GM18517 (cell line): Measurements from ENCODE around the gene MAB21L3.

ENCODE experiments used
- ATAC-seq: cut with Tn5 transposase; IDR thresholded peaks from one replicate; pipeline ENCODE4 v1.9.1; 2021; ENCODE audit warnings: mild to moderate bottlenecking, moderate library complexity; ENCODE audit not compliant: unreplicated experiment

Gene MAB21L3

DNA sequence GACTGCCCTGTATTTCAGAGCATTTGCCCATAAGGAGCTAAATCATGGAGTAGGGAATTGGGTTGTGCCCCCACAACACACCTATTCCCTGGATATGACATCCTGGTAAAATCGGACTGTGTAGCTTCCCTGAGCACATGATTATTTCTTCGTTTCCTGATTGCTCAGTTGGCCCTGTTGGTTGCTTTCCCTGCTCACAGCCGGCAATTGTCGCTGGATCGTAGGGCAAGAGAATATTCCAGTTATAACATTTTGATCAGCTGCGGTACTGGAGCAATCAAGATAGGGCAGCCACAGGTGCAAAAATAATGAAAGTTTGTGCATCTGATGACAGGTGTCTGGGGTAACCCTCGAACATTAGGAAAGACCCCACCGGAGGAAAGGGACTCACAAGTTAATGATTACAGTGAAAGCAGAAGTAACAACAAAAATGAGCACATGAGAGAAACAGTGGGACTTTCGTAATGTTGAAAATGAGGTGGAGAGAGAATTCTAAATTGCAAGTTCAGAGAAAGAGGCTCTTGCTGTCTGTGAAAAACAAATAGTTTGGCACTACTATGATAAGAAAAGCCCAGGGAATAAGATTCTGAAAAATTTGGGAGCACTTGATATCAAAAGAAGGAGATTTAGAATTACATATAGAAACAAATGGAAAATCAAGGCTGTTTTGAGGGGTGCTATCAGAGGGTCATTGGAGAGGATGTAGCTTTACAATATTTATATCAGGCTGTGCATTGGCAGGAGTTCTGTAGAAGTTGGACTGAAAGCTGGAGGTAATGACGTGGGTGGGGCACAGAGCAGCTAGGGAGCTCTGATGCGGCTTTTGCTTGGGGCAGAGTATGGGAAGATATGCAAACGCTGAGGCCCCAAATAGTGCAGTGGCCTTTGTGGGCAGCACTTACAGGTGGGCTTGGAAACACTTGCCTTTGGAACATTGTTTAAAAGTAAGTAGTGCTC is at the start of gene MAB21L3:
MAB21L3 (plus strand) TSS at position 833 of the 957 bp plus-strand sequence. CDS start 1,217 bp downstream, outside the sequence.
- peak; percentile 72 for ATAC-seq

DNA sequence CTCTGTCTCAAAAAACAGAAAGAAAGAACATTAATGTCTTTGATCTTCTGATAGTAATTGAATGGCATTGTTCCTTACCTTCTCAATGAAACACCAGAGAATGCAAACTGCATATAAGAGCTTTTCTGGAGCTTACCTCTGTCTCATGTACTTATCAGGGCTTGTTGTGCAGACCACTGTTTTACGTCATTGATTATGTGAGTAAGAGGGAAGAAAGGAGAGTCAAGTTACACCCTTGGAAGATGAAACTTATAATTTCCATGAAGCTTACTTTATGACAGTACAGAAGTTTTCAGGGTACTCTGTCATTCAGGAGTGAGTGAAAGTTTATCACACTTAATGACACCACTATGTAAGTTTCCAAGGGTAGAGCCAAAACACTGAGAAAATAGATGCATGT is 49.0 kb upstream of the MAB21L3 start:
- ATAC-seq = no peak

GRCh38 chr1:116064616-116065015 is 46.6 kb upstream of the MAB21L3 start:
- ATAC-seq = no peak

GRCh38 chr1:116066868-116067565 is 44.2 kb upstream of the MAB21L3 start:
- no peak for ATAC-seq

DNA sequence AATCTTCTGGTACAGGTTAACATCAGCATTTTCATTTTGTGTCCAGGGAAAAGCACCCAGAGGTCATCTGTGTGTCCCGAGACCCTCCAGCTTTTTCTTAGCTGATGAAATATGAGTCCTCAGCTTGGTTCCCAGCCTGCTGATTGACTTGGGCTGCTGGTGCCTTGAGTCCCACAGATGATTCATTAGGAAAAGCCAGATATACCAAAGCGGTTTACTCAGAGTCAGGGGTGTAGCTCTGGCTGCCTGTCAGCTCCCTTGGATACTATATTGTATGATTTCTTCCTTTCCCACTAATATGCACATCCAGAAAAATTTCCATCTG is 43.7 kb upstream of the MAB21L3 start:
- no peak for ATAC-seq

DNA sequence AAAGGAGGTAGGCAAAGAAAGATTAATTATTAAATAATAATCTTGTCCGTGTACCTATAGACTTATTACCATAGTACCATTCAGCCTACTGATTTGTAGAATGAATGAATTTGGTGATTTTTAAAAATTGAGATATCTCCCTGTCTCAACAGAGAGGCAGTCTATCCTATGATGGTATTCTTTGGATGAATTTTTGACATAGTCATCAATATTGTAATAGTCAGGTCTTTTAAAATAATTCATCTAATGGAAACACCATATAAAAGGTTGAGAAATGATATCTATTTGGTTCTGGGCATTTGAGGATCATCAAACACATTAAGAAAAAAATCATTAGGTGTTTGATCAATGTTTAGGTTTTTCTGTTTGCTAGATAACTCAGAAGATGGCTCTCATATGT is 35.6 kb upstream of the MAB21L3 start:
- no peak for ATAC-seq

GRCh38 chr1:116075990-116076389 is 35.2 kb upstream of the MAB21L3 start:
- no peak for ATAC-seq

DNA sequence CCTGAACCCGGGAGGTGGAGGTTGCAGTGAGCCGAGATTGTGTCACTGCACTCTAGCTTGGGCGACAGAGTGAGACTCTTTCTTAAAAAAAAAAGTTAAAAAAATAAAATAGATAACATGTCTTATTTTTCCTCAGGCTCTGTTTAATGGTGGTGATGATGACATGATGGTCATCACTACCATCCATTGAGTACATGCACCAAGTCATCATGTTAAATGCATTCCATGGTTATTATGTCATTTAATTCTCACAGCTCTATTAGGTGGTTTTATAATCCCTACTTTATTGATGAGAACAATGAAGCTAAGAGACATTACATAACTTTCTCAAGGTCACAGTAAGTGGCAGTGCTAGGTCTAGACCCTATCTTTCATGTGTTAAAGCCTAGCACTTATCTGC is 34.4 kb upstream of the MAB21L3 start:
- no peak for ATAC-seq

DNA sequence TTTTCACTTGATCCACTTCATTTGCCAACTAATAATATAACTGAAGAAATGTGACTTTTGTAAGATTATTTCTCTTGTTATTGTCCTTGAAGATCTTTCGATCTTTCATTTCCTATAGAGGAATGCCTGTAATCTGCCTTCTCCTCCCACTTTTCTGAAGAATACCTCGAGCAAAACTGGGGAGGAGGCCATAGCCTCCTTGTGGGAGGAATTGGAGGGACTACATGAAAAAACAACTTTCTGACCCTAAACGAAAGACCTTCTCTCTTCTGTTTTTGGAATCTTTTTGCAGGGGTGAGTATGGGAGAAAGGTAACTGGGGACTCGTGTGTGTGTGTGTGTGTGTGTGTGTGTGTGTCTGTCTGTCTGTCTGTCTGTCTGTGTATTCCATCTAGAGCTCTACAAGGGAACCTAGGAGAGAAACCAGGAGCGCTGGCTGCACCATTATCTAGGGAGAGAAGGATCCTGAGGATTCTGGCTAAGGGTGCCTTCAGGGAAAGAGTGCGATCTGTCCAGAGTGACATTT is 32.4 kb upstream of the MAB21L3 start:
- ATAC-seq = no peak

DNA sequence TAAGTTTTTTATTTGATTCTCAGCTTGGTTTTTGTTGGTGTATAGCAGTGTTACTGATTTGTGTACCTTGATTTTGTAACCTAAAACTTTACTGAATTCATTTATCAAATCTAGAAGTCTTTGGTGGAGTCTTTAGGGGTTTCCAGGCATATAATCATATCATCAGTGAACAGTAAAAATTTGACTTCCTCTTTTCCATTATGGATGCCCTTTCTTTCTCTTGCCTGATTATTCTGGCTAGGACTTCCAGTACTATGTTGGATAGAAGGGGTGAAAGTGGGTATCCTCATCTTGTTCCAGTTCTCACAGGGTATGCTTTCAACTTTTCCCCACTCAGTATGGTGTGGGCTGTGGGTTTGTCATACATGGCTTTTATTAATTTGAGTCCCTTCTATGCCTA is 23.6 kb upstream of the MAB21L3 start:
- no peak for ATAC-seq

DNA sequence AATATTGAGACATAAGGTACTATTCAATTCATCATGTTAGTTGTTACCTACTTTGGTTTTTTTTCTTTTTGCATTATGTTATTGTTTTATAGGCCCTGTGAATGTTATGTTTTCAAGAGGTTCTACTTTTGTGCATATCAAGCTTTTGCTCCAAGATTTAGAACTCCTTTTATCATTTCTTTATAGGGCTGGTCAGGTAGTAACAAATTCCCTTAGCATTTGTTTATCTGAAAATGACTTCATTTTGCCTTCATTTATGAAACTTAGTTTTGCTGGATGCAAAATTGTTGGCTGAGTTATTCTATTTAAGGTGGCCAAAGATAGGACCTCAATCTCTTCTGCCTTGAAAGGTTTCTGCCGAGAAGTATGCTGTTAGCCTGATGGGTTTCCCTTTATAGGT is 21.3 kb upstream of the MAB21L3 start:
- no peak for ATAC-seq

DNA sequence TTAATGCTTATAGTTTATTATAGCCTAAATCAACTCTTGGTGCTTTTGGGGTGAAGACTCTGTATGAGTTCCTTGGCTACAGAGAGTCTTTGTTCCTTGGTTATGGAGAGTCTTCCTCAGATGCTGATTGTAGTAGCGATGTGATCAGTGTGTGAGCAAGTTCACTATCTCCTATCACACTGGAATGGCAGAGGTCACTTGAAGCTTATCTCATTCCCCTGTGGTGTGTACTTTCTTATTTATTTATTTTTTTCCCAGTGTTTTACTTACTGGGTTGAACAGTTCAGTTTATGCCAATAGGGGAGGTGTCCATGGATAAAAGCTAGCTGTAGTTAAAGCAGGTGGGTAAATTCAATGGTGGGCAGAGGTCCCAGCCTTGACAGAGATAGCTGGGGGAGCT is 20.1 kb upstream of the MAB21L3 start:
- ATAC-seq = no peak

GRCh38 chr1:116092752-116093489 is 18.3 kb upstream of the MAB21L3 start:
- ATAC-seq = no peak

- ATAC-seq = no peak
These were observed 16.2 kb upstream of the MAB21L3 start for GRCh38 chr1:116095027-116095426.

DNA sequence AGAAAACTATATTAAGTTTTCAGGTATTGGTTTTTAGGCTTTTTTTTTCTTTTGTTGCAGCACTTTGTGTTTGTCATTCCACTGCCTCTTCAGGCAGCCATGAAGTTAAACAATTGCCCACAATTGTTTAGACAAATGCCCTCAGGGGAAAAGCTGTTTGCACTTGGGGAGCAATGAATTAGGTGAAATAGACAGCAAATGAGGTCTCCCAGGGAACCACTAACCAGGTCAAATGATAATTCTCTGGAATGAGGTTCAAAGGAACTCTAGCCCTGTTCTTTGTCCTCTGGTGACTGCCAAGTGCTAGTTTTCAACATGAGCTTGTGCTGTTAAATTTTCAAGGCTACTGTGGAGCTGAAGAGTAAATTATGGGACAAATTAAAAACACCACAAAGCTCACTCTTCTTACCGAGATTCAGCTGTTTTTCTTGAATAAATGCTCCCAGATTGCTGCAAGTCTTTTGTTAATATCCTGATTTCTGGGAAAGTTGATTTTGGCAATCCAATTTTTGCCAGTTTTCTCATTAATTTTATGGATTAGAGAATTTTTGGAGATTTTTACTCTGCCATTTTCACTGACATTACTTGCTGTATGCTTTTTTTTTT is 15.1 kb upstream of the MAB21L3 start:
- ATAC-seq = no peak

GRCh38 chr1:116097626-116098025 is 13.6 kb upstream of the MAB21L3 start:
- ATAC-seq = no peak

DNA sequence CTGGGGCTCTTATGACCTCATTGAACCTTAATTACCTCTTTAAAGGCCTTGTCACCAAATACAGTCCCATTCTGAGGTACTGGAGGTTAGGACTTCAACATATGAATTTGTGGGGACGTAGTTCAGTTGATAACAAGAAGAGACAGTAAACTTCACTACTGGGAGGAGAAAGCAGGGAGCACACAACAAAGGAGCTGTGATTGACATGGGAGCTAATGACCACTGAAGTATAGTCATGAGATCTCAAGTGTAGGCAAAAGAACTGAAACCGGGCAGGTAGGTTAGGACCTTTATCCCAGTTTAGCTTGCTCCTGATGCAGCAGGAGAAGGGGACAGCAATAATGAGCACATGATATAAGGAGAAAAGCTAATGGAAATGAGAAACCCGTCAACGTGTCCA is 11.8 kb upstream of the MAB21L3 start:
- no peak for ATAC-seq

DNA sequence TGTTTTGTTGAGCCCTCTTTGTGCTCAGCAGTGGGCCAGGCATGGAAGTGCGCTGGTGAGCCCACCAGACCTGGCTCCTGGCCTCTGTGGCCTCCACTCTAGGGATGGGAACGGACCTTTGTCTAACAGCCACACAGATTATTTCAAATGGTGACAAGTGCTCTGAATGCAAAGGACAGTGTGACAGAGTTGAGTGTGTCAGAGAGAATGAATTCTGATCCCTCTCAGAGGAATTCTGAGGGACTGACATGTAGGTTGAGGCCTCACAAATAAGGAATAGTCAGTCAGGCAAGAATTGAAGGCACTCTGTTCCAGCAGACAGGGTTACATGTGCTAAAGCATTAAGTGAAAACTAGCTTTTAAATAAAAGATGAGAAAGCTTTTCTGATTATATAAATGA is 11.3 kb upstream of the MAB21L3 start:
- ATAC-seq = no peak

DNA sequence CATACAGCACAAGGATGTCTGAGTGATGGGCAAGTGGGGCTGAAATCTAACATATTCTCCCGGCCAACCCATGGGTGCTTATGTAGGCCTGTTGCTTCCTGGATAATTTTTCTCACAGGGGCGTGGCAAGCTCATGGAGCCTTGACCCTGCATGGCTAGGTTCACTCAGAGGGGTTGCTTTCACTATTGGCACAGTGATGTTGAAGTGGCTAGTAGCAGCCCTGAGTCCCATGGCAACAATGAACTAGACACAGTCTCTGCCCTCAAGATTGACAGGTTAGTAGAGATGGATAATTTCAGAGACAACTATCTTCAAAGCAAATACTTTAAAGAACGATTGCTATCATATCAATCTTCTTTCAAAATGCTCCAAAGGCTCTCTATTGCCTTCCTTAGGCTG is 6.5 kb upstream of the MAB21L3 start:
- ATAC-seq = no peak

GRCh38 chr1:116105996-116106395 is 5.2 kb upstream of the MAB21L3 start:
- ATAC-seq = no peak

- no peak for ATAC-seq
These were observed 4.6 kb upstream of the MAB21L3 start for GRCh38 chr1:116106646-116107045.
